ENCODE measurements around the gene ARRDC5.
"Not testable (repeated sequence)": the region's sequence is repeated elsewhere in the genome, so short reads cannot be mapped to it uniquely, and the experiment has no call there.

Gene ARRDC5

GRCh38 chr19:4902796-4903195, at the start of gene ARRDC5:
Gene ARRDC5 (minus strand): TSS chr19:4902896. CDS start chr19:4902825, 71 bp downstream.
- no peak for DNase-seq

- no peak for DNase-seq
These were observed 49.0 kb upstream of the ARRDC5 start for GRCh38 chr19:4951656-4952055.

- not testable (repeated sequence) for DNase-seq
These were observed 48.0 kb upstream of the ARRDC5 start for GRCh38 chr19:4950650-4951049.

DNA sequence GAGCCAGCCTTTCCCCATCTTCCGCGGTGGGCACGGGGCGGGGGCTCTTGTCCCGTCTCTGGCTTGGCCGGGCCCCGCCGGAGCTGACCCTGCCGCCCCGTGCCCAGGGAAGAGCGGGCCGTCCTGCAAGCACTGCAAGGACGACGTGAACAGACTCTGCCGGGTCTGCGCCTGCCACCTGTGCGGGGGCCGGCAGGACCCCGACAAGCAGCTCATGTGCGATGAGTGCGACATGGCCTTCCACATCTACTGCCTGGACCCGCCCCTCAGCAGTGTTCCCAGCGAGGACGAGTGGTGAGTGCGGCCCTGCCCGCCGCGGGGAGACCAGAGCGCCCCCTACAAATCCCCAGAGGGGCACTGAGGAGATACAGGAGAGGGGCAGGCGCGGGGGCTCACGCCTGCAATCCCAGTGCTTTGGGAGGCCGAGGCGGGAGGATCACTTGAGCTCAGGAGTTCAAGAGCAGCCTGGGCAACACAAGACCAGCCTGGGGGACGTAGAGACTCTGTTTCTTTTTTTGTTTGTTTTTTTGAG, 39.0 kb upstream of the ARRDC5 start:
- not testable (repeated sequence) for DNase-seq

DNA sequence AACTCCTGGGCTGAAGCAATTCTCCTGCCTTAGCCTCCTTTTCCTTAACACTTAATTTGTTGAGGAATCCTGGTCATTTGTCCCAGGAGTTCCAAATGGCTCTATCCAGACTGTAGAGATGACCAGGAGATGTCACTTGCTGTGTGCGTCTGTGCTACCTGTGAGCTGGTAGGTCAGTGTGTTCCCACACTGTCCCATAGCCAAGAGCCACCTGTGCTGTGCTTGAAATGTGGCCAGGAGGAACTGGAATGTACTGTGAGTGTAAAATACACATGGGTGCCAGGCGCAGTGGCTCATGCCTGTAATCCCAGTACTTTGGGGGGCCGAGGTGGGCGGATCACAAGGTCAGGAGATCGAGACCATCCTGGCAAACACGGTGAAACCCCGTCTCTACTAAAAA, 36.8 kb upstream of the ARRDC5 start:
- no peak for DNase-seq

DNA sequence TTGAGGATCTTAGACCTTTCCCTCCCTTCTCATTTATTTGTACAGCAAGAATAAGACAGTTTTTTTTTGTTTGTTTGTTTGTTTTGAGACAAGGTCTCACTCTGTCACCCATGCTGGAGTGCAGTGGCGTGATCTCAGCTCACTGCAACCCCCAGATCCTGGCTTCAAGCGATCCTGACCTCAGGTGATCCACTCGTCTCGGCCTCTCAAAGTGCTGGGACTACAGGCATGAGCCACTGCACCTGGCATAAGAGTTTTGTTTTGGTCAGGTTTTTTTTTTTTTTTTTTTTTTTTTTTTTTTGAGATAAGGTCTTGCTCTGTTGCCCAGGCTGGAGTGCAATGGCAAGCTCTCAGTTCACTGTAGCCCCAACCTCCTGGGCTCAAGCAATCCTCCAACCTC, 35.8 kb upstream of the ARRDC5 start:
- not testable (repeated sequence) for DNase-seq

- no peak for DNase-seq
These were observed 34.4 kb upstream of the ARRDC5 start for GRCh38 chr19:4937060-4937459.

DNA sequence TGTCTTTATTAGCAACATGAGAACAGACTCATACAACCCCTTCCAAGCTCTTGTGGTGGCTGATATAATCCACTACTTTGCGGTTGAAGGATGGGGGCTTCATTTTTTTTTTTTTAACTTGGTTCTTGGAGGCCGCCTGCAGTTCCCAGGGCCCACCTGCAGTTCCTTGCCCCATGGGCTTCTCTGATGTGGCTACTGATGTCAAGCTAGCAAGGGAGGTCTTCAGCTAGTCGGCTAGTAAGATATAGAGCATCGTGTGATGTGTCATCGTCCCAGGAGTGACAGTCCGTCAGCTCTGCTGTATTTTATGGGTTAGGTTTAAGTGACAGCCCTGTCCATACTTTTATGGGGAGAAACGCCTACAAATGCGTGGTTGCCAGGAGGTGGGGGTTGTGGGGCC, 32.7 kb upstream of the ARRDC5 start:
- no peak for DNase-seq

GRCh38 chr19:4933528-4933927, 30.8 kb upstream of the ARRDC5 start:
- DNase-seq: no peak

GRCh38 chr19:4932711-4933110, 30.0 kb upstream of the ARRDC5 start:
- DNase-seq: no peak

DNA sequence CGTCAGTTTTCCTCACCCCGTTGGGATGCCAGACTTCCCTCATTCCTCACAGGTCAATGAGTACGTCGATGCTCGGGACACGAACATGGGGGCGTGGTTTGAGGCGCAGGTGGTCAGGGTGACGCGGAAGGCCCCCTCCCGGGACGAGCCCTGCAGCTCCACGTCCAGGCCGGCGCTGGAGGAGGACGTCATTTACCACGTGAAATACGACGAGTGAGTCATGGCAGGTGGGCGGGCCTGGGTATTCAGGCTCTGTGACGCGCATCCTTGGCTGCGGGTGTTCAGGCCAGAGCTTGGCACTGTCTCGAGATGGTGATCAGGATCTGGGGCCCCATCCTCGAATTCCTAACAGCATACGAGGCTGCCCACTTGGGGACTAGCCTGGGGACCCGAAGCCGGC, 28.0 kb upstream of the ARRDC5 start:
- no peak for DNase-seq

GRCh38 chr19:4929186-4929585, 26.5 kb upstream of the ARRDC5 start:
- no peak for DNase-seq

DNA sequence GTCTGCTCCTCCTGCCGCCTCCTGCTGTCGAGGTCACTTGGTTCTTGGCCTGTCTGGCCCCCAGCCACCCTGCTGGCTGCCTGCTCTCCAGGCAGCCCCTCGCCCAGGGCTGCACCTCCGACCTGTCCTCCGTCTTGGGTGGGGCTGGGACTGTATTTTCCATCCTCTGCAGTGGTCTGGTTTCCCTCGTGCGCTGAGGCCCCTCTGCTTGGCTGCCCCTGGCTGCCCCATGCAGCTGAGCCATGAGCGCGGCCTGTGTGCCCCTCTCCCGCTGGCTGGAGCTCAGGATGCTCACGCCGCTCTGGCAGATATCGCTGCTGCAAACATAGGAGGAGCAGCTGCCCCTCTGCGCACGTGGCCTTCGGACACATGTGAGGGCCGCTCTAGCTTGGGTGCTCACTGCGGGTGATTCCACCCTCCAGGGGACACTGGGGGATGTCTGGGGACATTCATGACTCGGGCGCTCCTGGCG, 20.6 kb upstream of the ARRDC5 start:
- no peak for DNase-seq

- no peak for DNase-seq
These were observed 20.0 kb upstream of the ARRDC5 start for GRCh38 chr19:4922530-4923275.

- peak; percentile 42 for DNase-seq
These were observed 13.8 kb upstream of the ARRDC5 start for GRCh38 chr19:4916292-4917082.

GRCh38 chr19:4914736-4915501, 12.2 kb upstream of the ARRDC5 start:
- DNase-seq: peak; percentile 79

DNA sequence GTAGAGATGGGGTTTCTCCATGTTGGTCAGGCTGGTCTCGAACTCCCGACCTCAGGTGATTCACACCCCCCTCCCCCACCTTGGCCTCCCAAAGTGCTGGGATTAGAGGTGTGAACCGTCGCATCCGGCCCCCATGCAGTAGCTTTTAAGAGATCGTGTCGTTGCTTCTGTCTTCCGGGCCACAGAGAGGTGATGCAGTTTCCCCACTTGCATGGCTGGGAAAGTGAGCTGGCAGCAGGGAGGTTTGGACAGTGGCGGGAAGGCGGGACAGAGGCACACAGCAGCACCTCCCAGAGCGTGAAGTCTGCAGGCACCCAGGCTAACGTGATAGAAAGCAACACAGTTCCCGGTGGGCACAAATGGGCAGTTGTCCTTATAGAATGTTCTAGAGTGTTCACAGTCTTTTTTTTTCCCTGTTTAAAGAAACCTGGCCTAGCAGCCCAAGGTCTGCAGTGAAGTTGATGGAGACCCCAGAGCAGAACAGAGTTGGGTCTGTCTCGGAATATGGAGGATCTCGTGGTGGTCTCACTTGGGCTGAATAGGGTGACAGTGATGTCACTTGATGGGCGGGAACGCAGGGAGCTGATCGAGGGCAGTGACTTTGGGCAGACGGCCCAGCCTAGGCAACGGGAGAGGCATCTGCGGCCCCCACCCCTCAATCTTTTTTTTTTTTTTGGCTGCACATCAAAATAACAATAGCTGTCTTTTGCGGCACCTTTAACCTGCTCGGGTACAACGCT, 11.5 kb upstream of the ARRDC5 start:
- DNase-seq: peak; percentile 37

- DNase-seq: peak; percentile 87
These were observed 9.3 kb upstream of the ARRDC5 start for GRCh38 chr19:4911786-4912672.

DNA sequence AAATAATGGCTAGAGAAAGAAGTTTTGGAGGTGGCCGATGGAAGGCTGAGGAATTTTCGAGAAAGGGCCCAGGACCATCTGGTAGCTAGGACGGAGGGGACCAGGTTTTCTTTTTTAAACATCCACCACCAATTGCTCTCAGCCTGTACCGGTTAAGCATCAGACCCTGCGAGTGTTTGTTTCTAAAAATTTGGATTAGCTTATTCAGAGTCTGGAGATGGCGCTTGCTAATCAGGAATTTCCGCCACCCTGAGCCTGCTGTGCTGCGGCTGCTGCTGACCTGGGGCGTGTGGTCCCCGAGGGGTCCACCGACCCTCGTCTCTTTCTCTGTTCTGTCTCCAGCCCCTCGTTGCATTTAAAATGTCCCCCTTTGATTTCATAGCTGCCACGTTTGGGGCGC, 8.6 kb upstream of the ARRDC5 start:
- no peak for DNase-seq

DNA sequence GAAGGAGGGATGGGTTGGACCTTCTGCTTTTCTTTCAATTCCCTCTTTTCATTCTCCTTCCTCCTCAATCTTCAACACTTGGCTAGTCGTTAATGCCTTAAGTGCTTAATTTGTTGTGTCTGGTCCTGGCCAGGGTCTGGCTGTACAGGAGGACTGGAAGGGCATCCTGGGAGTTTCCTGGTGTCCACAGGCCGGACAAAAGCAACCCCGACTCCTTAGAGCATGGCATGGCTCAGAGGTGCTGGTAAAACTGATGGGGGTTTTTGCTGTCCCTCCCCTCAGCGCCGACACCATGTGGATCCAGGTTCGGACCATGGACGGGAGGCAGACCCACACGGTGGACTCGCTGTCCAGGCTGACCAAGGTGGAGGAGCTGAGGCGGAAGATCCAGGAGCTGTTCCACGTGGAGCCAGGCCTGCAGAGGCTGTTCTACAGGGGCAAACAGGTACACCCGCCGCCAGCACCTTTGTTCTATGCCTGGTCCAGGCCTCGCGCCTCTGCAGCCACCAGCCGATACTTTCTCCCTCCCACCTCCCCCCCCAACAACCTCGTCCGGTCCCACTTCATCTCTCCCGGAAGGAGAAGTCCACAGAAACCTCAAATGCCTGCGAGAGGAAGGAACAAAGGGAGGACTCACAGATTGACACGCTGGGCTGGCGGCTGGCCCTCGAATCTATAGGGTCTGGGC, 8.0 kb upstream of the ARRDC5 start:
- peak; percentile 63 for DNase-seq

Measured in activated CD4-positive, alpha-beta T cell treated with anti-CD3 and anti-CD28 coated beads, Interleukin-2, Interleukin-6, amounts not matched to agents 100 ng/mL and 50 ng/mL, durations not matched to agents 16 hours and 8 hours (primary cell).